HUES64 (cell line): ENCODE results near the gene XIRP2. TPM values are rescaled to one million over a fixed set of nuclear protein-coding genes. Genes with fewer than 3 reads are reported as not detected.

Source experiments
- H3K27ac ChIP-seq: 2 replicates; pipeline ENCODE4 v1.7.0; 2013; ENCODE audit warnings: low read depth, low read length, inconsistent platforms
- H3K27me3 ChIP-seq: 2 replicates; pipeline ENCODE4 v1.6.1; 2013; ENCODE audit warnings: mild to moderate bottlenecking, low read length; ENCODE audit not compliant: insufficient read depth
- H3K36me3 ChIP-seq: 2 replicates; pipeline ENCODE4 v1.6.1; 2013; ENCODE audit warnings: mild to moderate bottlenecking, low read length; ENCODE audit not compliant: insufficient read depth
- H3K4me1 ChIP-seq: 2 replicates; pipeline ENCODE4 v1.6.1; 2013; ENCODE audit warnings: mild to moderate bottlenecking, low read length, moderate library complexity; ENCODE audit not compliant: insufficient read depth
- H3K4me3 ChIP-seq: 2 replicates; pipeline ENCODE4 v1.5.1; 2013; ENCODE audit warnings: mild to moderate bottlenecking, low read length, moderate library complexity
- H3K9ac ChIP-seq: 2 replicates; pipeline ENCODE4 v1.6.1; 2013; ENCODE audit warnings: mild to moderate bottlenecking, low read depth, low read length
- H3K9me3 ChIP-seq: 2 replicates; pipeline ENCODE4 v1.6.1; 2013; ENCODE audit warnings: low read depth, low read length; ENCODE audit not compliant: insufficient read depth
- WGBS: fragments of 150-250, 120-280 bp; methylation state at CpG from one replicate; pipeline ENCODE4 v1.1.7; 2013; ENCODE audit warnings: missing lambda C conversion rate; 5-methylcytosine and 5-hydroxymethylcytosine counted together
- polyA plus RNA-seq, 2 experiments: library from polyadenylated mRNA; stranded (reverse); fragments of 50-300 nt; gene quantifications; one replicate each; pipeline ENCODE4 v1.2.3, GENCODE V29; 2013

The XIRP2 gene
- 0.10 TPM for polyA plus RNA-seq (2013, experiment 1 of 2)
- polyA plus RNA-seq (2013, experiment 2 of 2): 0.06 TPM

- H3K27me3 ChIP-seq: no peaks in the 10 kb centered on the region
- peaks cover 19% of the 10 kb centered on the region for H3K4me1 ChIP-seq
- no peak within 1 kb of the TSS for H3K9ac ChIP-seq
- H3K36me3 ChIP-seq: no peaks in the 10 kb centered on the region
- 93% methylated on average over 1 of the region's 2 CpGs for WGBS
- no peaks in the 10 kb centered on the region for H3K9me3 ChIP-seq
- H3K4me3 ChIP-seq: no peak within 1 kb of the TSS
- no peak within 1 kb of the TSS for H3K27ac ChIP-seq
Observed at GRCh38 chr2:166888180-166888579, at the start of gene XIRP2. Gene XIRP2 (plus strand): TSS chr2:166888480. CDS start chr2:166903483, 15,003 bp downstream.

DNA sequence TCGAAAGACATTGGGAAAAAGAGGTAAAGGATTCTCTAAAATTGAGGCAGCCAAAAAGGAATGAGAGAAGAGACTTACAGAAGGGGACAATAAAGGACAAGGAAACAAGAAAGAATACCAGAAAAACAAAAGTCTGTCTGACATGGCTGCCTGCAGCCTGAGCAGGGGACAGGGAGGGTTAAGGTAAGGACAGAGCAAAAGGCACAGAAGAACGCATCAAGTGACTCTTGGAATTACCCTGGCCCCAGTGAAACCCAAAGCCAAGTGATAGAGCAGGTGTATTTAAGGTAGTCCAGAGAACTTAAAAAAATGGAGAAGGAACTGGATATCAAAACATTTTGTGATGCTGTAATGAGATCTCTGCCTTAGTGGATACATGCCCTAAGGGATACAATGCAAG, 47.1 kb upstream of the XIRP2 start:
- Histone ChIP-seq H3K36me3 (no peaks in the 10 kb centered on the region), H3K27me3 (no peaks in the 10 kb centered on the region), H3K4me3 (no peak overlapping the region), H3K4me1 (peaks cover 13% of the 10 kb centered on the region; the same call in 1 of the 2 replicates), H3K27ac (no peak overlapping the region), H3K9me3 (no peaks in the 10 kb centered on the region), H3K9ac (no peak overlapping the region)
- WGBS: 80% methylated on average over 2 of the region's 2 CpGs

DNA sequence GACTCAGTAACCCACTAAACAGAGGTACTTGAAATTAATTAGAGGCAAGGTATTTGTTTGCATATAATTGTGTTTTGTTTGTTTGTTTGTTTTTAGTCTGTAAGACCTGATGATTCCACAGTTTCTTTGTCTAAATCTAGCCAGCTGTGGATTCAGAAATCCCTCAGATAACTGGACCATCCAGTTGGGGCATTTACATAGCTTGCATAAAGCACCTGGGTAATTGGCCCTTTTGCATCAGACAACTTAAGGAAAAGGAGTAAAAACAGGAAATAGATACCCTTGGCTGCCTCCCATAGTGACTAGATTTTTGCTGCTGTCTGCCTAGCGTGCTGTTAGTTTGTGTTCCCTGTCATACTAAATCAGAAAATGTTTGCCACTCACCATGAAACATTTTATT, 46.6 kb upstream of the XIRP2 start:
- H3K4me1 ChIP-seq: peaks cover 13% of the 10 kb centered on the region; the same call in 1 of the 2 replicates

DNA sequence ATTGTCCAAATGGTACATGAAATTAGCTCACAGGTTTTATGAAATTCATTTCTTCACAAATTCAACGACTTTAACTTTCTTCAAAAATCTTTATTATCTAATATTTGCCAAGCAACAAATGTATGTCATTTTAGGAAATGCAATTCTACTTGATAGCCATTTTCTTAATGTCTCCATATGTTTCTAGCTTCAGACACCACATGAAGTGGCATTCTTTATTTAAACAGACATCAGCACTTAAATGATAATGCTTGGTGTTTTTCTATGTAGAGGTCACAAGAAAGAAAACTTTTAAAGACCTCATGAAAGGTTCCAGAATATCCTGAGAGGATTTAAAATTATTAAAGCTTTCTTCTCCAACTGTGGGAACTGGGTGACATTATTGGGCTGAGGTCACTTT, 44.2 kb upstream of the XIRP2 start:
- H3K9ac ChIP-seq: no peak overlapping the region
- no peaks in the 10 kb centered on the region for H3K36me3 ChIP-seq
- peaks cover 13% of the 10 kb centered on the region; the same call in 1 of the 2 replicates for H3K4me1 ChIP-seq
- 93% methylated on average over 1 of the region's 1 CpG for WGBS
- H3K4me3 ChIP-seq: no peak overlapping the region
- H3K27ac ChIP-seq: no peak overlapping the region
- no peaks in the 10 kb centered on the region for H3K9me3 ChIP-seq
- H3K27me3 ChIP-seq: no peaks in the 10 kb centered on the region

More for the DNA sequence above, 46.6 kb upstream of the XIRP2 start:
- H3K27me3 ChIP-seq: no peaks in the 10 kb centered on the region
- 65% methylated on average over 1 of the region's 1 CpG for WGBS
- H3K9ac ChIP-seq: no peak overlapping the region
- no peak overlapping the region for H3K4me3 ChIP-seq
- no peaks in the 10 kb centered on the region for H3K36me3 ChIP-seq
- no peaks in the 10 kb centered on the region for H3K9me3 ChIP-seq
- no peak overlapping the region for H3K27ac ChIP-seq

DNA sequence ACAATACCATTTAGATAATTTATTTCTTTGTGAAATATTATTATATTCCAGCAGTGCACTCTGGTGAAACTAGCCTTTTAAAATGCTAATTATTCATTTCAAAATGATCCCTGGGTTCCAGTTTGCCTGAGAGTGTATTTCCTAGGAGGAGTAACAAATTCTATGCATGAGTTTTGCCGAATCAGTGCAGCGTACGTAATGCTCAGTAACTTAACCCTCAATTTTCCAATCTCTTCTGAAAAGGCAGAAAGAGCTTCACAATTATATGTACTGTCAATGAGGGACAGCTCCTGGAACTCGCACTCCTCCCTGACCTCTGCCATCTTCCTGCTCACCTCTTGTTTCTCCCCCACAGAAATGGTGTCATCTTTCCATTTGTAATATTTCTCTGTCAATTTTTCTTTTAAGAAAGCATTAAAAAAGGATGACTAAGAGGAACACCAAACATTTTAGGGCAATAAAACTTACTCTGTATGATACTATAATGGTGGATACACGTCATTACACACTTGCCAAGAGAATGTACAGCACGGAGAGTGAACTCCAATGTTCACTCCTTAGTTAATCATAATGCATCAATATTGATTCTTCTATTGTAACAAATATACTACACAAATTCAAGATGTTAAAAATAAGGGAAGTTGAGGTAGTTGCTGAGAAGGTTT, 25.7 kb upstream of the XIRP2 start:
- Histone ChIP-seq H3K9ac (no peak overlapping the region; the same call in 1 of the 2 replicates), H3K27me3 (no peaks in the 10 kb centered on the region), H3K4me1 (no peaks in the 10 kb centered on the region), H3K9me3 (no peaks in the 10 kb centered on the region), H3K27ac (no peak overlapping the region), H3K4me3 (no peak overlapping the region), H3K36me3 (no peaks in the 10 kb centered on the region)
- 90% methylated on average over 6 of the region's 6 CpGs for WGBS

- no peak overlapping the region for H3K9ac ChIP-seq
- no peak overlapping the region for H3K27ac ChIP-seq
- H3K9me3 ChIP-seq: no peaks in the 10 kb centered on the region
- H3K4me3 ChIP-seq: no peak overlapping the region
- H3K36me3 ChIP-seq: no peaks in the 10 kb centered on the region
- no peaks in the 10 kb centered on the region for H3K27me3 ChIP-seq
- H3K4me1 ChIP-seq: no peaks in the 10 kb centered on the region
- 69% methylated on average over 8 of the region's 10 CpGs for WGBS
Observed at GRCh38 chr2:166867874-166868514, 20.3 kb upstream of the XIRP2 start.

DNA sequence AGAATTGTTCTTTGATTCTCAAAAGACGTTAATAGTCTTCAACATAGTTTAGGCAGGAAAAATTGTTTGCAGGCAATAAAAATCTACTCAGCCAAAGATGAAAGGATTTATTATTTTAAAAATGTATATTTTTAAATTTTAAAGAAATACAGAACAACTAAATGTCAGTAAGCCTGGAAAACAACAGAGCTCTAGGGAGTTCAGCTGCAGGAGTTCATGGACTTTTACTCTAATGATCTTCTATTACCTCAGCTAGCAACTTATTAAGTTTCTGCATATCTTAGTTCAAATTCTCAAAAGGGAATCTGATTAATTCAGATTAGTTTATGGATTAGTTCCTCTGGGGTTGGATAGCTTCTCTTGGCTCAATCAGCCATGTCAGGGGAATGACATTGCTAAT, 17.9 kb upstream of the XIRP2 start:
- no peak overlapping the region for H3K27ac ChIP-seq
- H3K36me3 ChIP-seq: no peaks in the 10 kb centered on the region
- no peak overlapping the region for H3K4me3 ChIP-seq
- no peak overlapping the region for H3K9ac ChIP-seq
- no peaks in the 10 kb centered on the region for H3K4me1 ChIP-seq
- H3K27me3 ChIP-seq: no peaks in the 10 kb centered on the region
- WGBS: 100% methylated on average over 1 of the region's 1 CpG
- H3K9me3 ChIP-seq: no peaks in the 10 kb centered on the region

GRCh38 chr2:166881177-166881576, 7.1 kb upstream of the XIRP2 start:
- Histone ChIP-seq H3K9me3 (no peaks in the 10 kb centered on the region), H3K27ac (no peak overlapping the region), H3K27me3 (no peaks in the 10 kb centered on the region), H3K4me3 (no peak overlapping the region), H3K9ac (no peak overlapping the region), H3K4me1 (no peaks in the 10 kb centered on the region), H3K36me3 (no peaks in the 10 kb centered on the region)
- WGBS: 100% methylated on average over 1 of the region's 1 CpG

DNA sequence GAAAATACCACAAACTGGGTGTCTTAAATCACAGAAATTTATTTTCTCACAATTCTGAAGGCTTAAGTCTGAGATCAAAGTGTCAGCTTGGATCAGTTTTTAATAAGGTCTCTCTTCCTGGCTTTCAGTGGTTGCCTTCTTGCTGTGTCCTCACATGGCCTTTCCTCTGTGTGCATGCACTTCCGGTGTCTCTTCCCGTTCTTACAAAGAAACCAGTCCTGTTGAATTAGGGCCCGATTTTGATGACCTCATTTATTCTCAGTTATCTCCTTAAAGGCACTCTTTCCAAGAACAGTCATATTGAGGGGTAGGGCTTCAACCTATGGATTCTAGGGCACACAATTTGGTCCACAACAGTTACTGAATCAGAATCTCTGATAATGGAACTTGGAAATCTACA, 5.4 kb upstream of the XIRP2 start:
- Histone ChIP-seq H3K9me3 (no peaks in the 10 kb centered on the region), H3K4me3 (no peak overlapping the region), H3K27me3 (no peaks in the 10 kb centered on the region), H3K27ac (no peak overlapping the region), H3K9ac (no peak overlapping the region), H3K4me1 (no peaks in the 10 kb centered on the region), H3K36me3 (no peaks in the 10 kb centered on the region)
- 88% methylated on average over 3 of the region's 3 CpGs for WGBS

DNA sequence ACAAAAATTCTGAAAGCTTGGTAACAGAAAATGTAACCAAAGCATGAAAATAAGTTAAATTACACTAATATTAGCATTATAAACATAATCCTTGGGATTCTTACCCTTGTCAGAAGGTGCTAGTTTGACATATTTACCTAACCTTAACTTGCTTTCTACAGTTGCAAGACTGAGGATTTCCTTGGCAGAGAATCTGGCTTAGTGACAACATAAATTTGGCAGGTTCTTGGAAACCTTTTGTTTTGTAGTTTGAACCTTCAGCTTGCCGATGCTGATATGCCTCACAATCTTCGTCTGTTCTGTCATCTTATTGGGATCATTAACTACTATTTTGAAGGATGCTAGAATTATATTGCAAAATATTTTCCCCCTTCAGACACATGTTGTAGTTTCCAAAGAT, 3.4 kb downstream of the XIRP2 start:
- WGBS: 90% methylated on average over 2 of the region's 2 CpGs

GRCh38 chr2:166892397-166892796, 4.1 kb downstream of the XIRP2 start:
- Histone ChIP-seq H3K4me1 (peaks cover 19% of the 10 kb centered on the region), H3K27me3 (no peaks in the 10 kb centered on the region), H3K27ac (no peak overlapping the region), H3K9ac (no peak overlapping the region), H3K4me3 (no peak overlapping the region), H3K36me3 (no peaks in the 10 kb centered on the region), H3K9me3 (no peaks in the 10 kb centered on the region)

More for the DNA sequence above, 3.4 kb downstream of the XIRP2 start:
- H3K36me3 ChIP-seq: no peaks in the 10 kb centered on the region
- H3K4me3 ChIP-seq: no peak overlapping the region
- no peak overlapping the region for H3K27ac ChIP-seq
- H3K9ac ChIP-seq: no peak overlapping the region
- peaks cover 19% of the 10 kb centered on the region for H3K4me1 ChIP-seq
- H3K27me3 ChIP-seq: no peaks in the 10 kb centered on the region
- H3K9me3 ChIP-seq: no peaks in the 10 kb centered on the region
